IPS DF 6.9 (cell line): ENCODE results near the gene LAMB3.
A peak's percentile ranks its signal among the peaks of the same experiment; 100 is the strongest.

Source experiments
- DNase-seq: peaks from one replicate; pipeline ENCODE4 v3.0.0-alpha.2; 2013; ENCODE audit warnings: low read depth, low spot score
- H3K27ac ChIP-seq: one replicate; pipeline ENCODE4 v1.5.1; 2013; ENCODE audit warnings: low read length, control low read depth
- H3K27me3 ChIP-seq: 2 replicates; pipeline ENCODE4 v1.6.1; 2013; ENCODE audit warnings: mild to moderate bottlenecking, low read length; ENCODE audit not compliant: control insufficient read depth, insufficient read depth
- H3K36me3 ChIP-seq: 2 replicates; pipeline ENCODE4 v1.6.1; 2013; ENCODE audit warnings: low read length; ENCODE audit not compliant: control insufficient read depth, insufficient read depth
- H3K4me1 ChIP-seq: 2 replicates; pipeline ENCODE4 v1.6.1; 2013; ENCODE audit warnings: low read length; ENCODE audit not compliant: control insufficient read depth, insufficient read depth
- H3K4me3 ChIP-seq: 2 replicates; pipeline ENCODE4 v1.5.1; 2013; ENCODE audit warnings: mild to moderate bottlenecking, low read length
- H3K9me3 ChIP-seq: 2 replicates; pipeline ENCODE4 v1.6.1; 2013; ENCODE audit warnings: low read length, inconsistent platforms; ENCODE audit not compliant: control insufficient read depth, insufficient read depth
- WGBS: extraction: QIAGEN DNeasy Blood & Tissue Kit; methylation state at CpG from one replicate; pipeline ENCODE4 v1.1.7; 2013; ENCODE audit warnings: mixed read lengths, missing lambda C conversion rate; ENCODE audit not compliant: insufficient read length, insufficient coverage; 5-methylcytosine and 5-hydroxymethylcytosine counted together

Gene LAMB3

DNA sequence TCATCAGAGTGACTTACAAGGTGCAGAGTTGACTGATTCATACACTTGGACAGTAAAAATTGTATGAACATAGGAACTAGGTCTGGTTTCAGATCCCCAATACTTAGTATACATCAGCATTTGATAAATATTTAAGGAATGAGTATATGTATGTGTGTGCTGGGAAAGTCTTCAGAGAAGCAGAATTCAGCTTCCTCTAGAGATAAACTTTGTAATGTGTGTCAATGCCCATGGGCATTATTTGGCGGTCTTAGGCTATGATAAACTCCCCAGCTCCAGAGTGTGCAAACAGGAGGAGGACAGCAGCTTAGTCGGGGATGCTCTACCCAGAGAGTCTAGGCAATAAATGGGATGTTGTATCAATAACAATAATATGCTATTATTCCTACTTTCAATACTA is 71.6 kb downstream of the LAMB3 start:
- DNase-seq: no peak
- H3K36me3 ChIP-seq: no peaks in the 10 kb centered on the region

DNA sequence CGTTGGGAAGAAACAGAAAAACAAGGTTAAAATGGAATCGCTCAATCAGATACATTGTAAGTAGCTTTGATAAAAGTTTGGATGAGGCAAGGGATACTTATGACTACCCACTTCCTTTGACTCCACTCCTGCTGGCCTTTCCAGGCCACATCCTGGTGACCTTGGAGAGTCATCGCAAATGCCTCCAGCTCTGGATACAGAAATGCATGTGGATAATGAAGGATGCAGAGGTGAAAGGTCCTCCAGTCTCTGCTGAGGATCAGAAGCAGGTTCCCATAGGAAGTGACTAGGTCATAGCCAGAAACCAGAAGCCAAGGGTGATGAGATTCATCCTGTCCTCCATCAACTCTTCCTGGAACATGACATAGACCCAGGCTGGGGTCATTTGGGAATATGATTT is 74.9 kb downstream of the LAMB3 start:
- Histone ChIP-seq H3K4me3 (no peak overlapping the region), H3K36me3 (no peaks in the 10 kb centered on the region), H3K27me3 (no peaks in the 10 kb centered on the region), H3K4me1 (peaks cover 1% of the 10 kb centered on the region; the same call in 1 of the 2 replicates), H3K9me3 (no peaks in the 10 kb centered on the region), H3K27ac (no peak overlapping the region)
- WGBS: no CpG with 5 or more reads among the region's 3 CpGs
- no peak for DNase-seq

More for the DNA sequence above, 71.6 kb downstream of the LAMB3 start:
- Histone ChIP-seq H3K4me3 (no peak overlapping the region), H3K9me3 (no peaks in the 10 kb centered on the region), H3K27me3 (peaks cover 5% of the 10 kb centered on the region; the same call in 1 of the 2 replicates), H3K27ac (no peak overlapping the region), H3K4me1 (peaks cover 3% of the 10 kb centered on the region; the same call in 1 of the 2 replicates)
- no CpG with 5 or more reads among the region's 2 CpGs for WGBS

GRCh38 chr1:209576392-209577197 is 75.6 kb downstream of the LAMB3 start:
- no peaks in the 10 kb centered on the region for H3K9me3 ChIP-seq
- H3K27ac ChIP-seq: no peak overlapping the region
- DNase-seq: peak; percentile 52
- H3K4me3 ChIP-seq: no peak overlapping the region
- H3K4me1 ChIP-seq: peaks cover 1% of the 10 kb centered on the region; the same call in 1 of the 2 replicates
- H3K27me3 ChIP-seq: no peaks in the 10 kb centered on the region
- WGBS: no CpG with 5 or more reads among the region's 12 CpGs
- H3K36me3 ChIP-seq: no peaks in the 10 kb centered on the region

- H3K36me3 ChIP-seq: no peaks in the 10 kb centered on the region
- no peak overlapping the region for H3K27ac ChIP-seq
- WGBS: no CpG with 5 or more reads among the region's 3 CpGs
- DNase-seq: no peak
- H3K9me3 ChIP-seq: no peaks in the 10 kb centered on the region
- no peak overlapping the region for H3K4me3 ChIP-seq
- no peaks in the 10 kb centered on the region for H3K27me3 ChIP-seq
- no peaks in the 10 kb centered on the region for H3K4me1 ChIP-seq
Measured at GRCh38 chr1:209570743-209571142, 81.5 kb downstream of the LAMB3 start.

DNA sequence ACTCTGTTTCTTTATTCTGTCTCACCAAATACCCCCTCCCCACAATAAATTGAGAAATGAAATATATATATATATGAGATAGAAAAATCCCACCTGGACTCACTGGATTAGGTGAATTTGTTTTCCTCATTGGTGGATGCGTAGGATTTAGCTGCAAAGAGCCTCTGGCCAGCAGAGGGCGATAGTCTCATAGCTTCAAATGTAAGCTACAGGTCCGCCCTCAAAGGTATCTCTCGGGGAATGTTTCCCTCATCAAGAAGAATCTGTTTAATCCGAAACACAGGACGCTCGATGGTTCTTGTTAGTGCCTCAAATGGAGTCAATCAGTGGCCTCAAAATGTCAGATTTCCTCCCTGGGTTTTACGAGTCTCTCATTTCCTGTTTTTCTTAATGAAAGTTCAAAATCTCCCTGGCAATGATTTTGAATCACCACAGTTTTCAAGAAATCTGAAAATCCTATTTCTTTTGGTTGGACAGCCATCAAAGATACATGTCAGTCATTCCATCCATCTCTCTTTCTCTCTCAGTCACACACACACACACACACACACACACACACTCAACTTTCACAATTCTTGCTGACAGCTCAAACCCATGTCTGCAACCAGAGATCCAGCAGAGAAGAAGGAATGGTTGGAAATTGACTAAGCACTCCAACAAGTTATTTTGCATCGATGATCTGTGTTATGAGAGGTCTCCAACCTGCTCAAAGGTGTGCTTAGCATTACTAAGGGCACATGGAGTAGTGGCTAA is 82.6 kb downstream of the LAMB3 start:
- Histone ChIP-seq H3K36me3 (no peaks in the 10 kb centered on the region), H3K9me3 (no peaks in the 10 kb centered on the region), H3K27ac (no peak overlapping the region), H3K4me1 (peaks cover 1% of the 10 kb centered on the region), H3K4me3 (no peak overlapping the region), H3K27me3 (no peaks in the 10 kb centered on the region)
- DNase-seq: no peak
- WGBS: no CpG with 5 or more reads among the region's 9 CpGs

GRCh38 chr1:209567698-209568175 is 84.5 kb downstream of the LAMB3 start:
- no peak overlapping the region for H3K27ac ChIP-seq
- H3K4me3 ChIP-seq: no peak overlapping the region
- H3K9me3 ChIP-seq: no peaks in the 10 kb centered on the region
- no peaks in the 10 kb centered on the region for H3K36me3 ChIP-seq
- no peak for DNase-seq
- H3K4me1 ChIP-seq: peaks cover 2% of the 10 kb centered on the region
- H3K27me3 ChIP-seq: no peaks in the 10 kb centered on the region
- WGBS: no CpG with 5 or more reads among the region's 1 CpG

DNA sequence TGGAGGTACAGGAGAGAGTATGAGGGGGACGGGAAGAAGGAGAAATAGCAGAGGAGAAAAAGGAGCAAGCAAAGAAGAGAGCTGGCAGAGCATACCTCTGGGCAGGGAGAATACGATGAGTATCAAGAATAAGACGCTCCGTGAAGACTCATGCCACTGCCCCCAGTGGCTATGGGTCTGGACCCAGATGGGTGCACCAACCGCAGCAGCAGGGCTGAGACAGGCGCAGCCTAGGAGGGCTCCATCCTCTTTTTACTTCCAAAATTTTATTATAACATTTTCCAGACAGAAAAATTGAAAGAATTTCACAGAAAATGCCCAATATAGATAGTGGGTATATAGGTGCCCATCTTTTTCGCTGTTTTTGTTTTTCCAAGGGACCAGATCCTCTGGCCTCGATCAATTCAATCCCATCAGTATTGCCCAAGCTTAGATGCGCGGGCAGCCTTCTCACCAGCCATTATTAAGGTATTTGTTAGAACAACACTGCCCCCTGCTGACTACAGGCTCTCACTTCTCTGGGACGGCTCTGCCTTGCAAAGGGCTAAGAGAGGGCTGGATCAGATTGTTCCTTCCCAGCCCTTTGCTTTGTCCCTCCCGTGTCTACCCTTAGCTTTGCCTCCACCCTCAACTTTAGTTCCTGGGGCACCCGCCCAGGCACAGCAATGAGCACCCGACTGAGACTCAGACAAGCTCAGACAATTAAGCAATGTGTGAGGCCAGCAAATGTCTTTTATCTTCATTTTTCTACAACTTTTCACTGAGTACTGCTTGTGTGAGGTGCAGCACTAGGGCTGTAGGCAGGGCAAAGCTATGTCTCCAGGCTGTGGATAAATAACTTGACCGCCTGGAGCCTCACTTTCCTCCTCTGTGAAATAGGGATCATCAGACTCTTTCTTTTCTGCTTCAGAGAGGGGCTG is 86.2 kb downstream of the LAMB3 start:
- Histone ChIP-seq H3K4me3 (no peak overlapping the region), H3K36me3 (no peaks in the 10 kb centered on the region), H3K4me1 (peaks cover 2% of the 10 kb centered on the region), H3K9me3 (no peaks in the 10 kb centered on the region), H3K27ac (no peak overlapping the region), H3K27me3 (no peaks in the 10 kb centered on the region)
- no peak for DNase-seq
- WGBS: no CpG with 5 or more reads among the region's 15 CpGs
